Suppressor macrophage treated with lipopolysaccharide for 1 hour (primary cell): ENCODE measurements around the gene AMPD2.

Source experiments
- DNase-seq, 3 donors: peaks; one replicate each; pipeline ENCODE4 v3.0.0-alpha.2; 2020 to 2022

Gene AMPD2

DNA sequence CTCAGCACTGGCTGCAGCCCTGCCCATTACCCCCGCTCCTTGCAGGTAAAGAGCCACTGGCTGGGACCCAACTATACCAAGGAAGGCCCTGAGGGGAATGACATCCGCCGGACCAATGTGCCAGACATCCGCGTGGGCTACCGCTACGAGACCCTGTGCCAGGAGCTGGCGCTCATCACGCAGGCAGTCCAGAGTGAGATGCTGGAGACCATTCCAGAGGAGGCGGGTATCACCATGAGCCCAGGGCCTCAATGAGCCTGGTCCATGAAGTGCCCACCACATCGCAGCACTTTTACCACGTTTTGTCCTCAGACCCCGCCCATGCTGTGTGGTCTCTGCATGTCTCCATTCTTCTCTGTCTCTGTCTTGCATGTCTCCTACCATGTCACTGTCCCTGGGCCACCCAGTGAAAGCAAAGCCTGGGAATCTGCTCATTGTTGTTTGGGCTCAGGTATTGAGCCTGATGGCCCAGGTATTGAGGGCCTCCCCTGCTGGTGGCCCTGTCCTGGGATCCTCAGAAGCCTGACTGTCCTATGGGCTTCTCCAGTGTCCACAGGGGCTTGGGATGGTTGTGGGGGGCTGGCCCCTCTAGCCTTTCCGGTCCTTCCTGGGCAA lies 11.4 kb downstream of the AMPD2 start:
- no peak for DNase-seq

DNA sequence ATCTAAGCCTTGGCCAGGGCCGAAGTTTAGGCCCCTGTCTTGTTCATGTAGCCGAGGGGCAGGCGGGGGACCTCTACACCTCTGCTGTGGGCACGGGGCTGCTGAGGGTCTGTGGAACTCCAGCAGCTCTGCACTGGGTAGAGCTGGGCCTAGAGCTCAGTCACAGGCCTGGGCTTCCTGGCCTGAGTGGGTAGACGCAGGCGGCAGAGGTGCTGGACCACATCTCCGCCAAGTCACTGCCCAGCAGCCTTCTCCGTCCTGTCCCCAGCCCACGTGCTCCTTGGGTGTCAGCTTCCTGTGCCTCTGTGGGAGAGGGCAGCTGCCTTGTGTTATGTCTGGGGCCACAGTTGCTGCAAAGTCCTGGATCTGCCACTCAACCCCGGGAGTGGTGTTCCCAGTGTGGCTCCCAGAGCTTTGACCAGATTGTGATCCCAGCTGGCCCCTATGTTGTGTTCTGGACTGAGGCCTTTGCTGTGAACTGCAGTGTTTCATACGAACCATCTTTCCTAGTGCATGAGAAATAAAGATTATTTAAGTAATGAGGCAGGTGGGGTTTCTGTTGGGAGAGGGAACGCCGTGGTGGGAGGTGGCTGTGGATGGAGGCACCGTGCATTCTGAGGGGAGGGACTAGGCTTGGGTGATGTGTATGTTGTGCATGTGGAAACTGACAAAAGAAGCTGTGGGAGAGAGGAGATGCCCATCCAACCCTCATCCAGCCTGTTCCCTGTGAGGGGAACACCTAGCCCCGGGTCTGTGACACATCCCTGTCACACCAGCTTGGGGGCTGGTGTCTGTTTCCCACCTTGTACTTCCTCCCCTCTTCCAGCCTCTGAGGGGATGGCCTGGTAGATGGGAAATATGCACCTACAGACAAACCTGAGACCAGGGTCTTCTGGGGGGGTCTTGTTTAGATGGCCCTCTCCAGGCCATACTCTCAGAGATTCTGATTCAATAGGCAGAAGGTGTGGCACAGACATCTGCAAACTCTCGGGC lies 12.2 kb downstream of the AMPD2 start:
- no peak for DNase-seq

DNA sequence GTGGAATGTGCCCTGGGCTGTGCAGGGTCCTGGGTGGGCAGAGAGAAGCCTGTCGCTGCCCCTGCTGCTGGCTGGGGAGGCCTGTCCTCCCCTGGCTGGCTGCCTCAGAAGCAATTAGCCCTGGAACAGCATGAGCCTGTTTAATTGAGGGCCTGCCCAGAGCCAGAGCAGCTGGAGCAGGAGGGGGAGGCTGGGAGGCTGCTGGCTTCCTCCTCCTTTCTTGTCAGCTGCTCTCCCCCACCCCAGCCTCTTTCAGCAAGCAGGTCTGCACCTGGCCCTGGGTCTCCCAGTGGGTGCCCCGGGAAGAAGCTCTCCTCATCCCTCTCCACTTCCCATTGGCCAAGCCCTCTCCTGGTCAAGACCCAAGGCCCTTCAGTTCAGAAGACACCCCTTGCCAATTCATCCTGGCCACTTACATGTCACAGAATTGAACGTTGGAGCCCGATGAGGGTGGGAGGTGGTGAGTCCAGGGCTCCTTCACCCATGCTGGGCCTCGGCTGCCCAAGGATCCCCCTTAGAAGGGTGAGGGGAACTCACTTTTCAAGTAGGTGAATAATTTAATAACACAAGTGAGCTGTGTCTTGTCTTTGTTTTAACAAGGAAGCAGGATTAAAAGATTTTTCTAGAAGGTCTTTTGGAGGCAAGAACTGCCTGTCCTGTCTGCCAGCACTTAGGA lies 13.2 kb downstream of the AMPD2 start:
- DNase-seq = no peak

DNA sequence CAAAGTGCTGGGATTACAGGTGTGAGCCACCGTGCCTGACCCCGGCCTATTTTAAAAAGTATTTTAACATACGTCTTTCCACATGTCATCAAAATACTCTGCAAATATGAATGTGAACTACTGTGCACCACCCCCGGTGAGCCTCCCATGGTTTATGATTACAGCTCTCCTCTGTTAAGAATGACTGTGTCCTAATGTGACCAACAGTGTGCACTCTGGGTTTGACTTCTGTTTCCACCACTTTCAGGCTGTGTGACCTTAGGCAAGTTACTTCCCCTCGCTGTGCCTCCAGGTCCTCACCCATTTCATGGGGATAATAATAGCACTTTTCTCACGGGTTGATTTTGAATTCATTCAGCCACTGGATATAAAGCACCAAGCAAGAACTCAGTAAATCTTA lies 14.7 kb downstream of the AMPD2 start:
- peak; percentile 49 to 63 (median 56) for DNase-seq

DNA sequence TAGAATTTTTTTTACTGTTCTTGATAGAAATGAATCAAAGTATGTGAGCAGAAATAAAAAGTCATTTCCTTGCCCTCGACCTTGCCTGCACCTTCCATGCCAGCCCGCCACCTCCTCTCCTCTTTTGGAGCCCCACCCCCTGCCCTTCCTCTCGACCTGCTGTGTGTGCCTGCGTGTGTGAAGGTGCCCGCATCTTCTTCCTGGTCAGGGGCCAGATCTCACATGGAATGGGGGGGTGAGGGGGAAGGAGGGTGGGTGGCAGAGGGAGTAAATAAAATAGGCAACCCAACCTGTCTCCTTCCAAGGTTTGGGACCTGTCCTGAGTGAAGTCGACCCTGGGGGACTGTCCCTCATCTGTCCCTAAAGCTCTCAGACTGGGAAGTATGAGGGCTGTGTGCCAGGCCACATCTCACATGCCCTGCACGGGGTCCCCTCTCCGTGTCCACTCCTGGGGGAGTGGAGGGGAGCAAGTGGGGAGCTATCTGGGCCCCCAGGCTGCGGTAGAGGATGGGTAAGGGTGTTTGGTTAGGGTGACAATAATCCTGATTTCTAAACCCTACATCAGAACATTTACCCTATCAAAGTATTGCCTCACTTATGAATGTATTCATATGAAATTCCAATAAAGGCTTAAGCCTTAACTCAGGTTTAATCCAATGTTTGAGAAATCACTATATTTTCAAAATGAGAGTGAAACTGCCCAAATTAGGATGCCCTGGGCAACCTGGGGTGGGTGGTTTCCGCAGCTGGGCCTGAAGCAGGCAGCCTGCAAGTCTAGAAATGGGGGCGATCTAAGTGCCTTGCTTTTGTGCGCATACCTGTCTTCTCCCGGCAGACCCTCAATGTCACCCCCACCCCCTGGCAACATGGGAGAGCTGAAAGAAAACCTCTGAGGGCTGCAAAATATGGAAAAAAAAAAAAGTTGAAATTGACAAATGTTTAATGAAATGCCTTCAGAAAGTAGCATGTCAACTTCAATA lies 15.4 kb downstream of the AMPD2 start:
- DNase-seq = no peak

DNA sequence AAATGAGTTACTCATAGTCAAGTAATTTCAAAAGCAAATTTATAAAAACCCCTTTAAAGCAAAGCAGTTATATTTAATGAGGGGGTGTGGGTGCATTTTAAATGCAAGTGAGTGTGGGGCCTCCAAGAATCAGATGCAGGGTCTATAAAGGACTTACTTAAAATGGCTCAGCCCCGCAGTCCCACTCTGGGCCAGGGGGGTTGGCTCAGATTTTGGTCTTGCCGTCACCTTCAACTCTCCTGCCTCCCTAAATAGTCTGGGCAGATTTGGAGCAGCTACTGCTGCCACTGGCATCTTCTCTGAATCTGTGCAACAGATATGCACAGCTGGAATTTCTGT lies 16.2 kb downstream of the AMPD2 start:
- no peak for DNase-seq

DNA sequence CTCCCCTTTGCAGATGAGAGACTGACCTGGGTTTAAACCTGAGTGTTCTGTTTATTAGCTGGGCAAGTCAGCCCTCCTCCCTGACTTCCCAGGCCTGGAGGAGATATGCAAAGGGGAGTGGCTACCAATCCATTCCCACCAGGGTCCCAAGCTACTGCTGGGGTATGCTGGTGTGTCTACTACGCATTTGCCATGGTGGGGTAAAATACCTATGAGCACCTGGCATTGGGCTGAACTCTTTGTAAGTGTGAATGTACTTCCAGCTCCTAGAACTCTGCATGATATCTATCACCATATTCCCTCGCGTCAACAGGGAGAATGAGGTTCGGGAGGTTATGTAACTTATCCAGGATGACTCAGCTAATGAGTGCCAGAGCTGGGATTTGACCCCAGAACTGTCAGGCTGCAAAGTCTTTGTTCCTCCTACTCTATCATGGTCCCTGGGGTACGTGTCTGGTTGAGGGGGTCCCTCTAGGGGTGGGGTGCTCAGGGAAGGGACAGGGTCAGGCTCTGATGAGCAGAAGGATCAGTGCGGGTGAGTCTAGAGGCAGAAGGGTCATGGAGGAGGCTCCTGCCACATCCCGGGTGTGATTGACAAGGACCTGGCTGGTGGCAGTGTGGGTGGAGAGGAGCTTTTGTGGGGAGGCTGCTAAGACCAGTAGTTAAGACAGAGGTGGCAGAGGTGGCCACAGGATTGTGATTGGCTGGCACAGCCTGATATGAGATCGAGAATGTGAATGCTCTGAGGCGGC lies 16.7 kb downstream of the AMPD2 start:
- peak; percentile 45 to 69 (median 52) for DNase-seq

DNA sequence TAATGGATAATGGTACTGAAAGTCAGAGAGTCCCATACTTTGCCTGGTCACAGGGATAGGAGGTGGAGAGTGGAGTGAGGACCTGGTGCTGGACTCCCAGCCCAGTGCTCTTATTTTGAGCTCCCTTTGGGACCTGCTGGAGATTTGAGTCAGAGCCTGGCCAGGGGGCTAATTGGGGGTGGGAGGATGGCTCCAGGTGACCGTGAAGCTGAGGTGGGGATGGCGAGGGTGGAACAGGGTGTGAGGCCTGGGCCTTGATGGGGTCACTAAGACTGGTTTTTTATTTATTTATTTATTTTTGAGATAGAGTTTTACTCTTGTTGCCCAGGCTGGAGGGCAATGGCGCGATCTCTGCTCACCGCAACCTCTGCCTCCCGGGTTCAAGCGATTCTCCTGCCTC lies 17.8 kb downstream of the AMPD2 start:
- DNase-seq = no peak

DNA sequence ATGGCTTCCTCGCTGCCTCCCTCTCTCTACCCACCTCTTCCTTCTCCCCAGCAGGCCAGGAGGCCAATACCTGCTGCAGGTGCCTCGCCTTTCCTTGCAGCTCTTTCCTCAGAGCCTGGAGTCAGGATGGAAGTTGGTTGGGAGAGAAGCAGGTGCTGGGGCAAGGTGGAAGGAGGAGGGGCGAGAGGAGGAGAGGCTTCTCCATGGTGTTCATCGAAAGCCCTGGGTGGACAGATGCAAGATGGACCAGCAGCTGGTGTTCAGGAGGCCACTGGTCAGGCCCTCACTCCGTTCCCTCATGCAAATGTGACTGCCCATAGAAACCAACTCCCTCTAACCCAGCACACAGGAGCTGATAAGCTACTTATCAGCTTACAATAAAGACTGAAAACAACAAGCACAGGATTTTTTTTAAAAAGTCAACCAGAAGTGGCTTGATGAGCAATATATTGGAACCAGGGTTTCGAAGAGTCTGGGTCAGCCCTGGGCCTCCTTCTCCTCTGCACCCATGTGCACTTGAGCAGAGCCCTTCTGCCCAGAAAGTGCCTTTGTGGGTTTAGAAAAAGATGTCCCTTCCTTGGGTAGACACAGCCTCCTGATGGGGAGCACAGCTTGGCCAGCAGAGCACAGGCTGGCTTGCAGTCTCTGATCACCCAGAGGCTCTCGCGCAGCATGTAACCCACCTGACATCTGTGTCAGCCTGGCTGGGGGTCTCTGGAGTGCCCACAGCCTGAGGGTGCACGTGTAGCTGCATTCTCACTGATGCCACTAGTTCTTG lies 19.6 kb downstream of the AMPD2 start:
- DNase-seq = no peak

DNA sequence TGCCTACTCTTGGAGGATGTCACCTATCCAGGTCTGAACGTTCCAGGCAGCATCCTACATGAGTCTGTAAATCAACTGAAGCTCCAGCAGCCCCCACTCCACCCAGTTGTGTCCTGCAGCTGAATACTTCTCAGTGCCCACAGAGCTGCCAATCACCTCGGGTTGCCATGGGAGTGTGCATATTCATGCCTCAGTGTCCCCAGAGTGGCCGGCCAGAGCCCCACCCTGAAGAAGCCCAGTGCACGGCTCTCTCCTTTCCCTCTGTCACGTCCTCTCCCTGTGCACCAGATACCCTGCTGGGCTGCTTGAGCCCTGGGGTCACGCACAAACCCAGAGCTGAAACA lies 20.2 kb downstream of the AMPD2 start:
- DNase-seq = no peak

DNA sequence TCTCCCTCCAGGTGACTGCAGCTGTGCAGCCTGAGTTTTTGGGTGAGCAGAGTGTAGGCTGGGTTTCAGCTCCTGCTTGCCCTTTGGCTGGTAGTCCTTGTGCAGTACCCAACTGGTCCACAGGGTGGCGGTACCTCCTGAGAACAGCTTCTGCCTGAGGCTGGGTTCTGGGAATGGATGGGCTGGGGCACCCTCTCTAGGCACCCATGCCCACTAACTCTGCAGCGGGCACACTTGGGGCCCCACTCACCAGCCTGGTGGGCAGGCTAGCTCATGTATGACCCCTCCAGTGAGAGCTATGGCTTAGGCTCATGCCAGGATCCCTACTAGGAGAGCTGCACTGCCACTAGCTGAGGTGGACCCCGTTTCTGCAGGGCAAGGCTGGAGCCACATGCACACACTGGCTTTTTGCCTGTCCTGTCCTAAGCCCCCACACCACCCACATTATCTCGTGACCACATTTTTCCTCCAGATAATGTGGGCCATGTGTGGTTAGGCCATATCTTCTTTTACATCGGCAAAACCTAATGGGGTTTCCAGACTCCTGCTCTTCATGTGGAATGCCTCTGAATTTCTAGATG lies 20.7 kb downstream of the AMPD2 start:
- DNase-seq = peak; percentile 83 to 91 (median 89)

DNA sequence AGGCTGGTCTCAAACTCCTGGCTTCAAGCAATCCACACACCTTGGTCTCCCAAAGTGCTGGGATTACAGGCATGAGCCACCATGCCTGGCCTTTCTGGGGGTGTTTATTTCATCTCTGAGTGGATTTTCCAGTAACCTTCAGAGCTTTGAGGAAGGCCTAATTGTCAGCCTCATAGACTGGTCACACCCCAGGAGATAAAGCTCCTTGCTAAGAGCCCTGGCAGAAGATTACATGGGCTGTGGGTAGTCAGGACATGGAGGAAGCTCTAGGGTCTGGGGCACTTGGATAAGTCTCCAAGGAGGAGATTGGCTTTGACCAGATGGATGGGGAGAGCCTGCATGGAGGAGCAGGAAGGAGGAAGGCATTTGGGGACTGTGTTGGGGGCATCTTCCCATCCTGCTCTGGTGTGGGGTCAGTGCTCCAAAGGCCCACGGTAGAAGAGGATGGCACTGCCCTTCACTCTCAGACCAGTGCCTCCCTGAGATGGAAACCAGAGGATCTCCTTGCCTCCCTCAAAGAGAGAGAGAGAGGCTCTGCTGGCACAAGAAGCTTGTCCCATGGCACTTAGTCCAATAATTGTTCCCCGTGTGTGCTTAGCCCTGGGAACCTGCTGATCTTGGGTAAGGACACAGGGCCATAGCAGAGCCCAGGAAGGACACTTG lies 21.6 kb downstream of the AMPD2 start:
- peak; percentile 50 to 55 (median 54) for DNase-seq

DNA sequence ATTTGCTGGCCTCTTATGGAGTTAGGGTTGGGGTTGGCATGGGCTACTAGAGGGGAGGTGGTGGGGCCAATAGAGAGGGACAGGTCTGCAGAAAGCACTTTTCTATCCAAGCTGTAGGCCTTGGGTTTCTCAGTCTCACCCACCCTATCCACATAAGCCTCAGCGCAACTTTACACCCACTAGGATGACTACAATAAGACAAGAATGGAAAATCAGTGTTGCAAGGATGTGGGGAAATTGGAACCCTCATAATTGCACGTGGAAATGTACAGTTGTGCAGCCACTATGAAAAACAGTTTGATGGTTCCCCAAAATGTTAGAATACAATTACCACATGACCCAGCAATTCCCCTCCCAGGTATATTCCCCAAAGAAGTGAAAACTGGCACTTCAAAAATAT lies 22.2 kb downstream of the AMPD2 start:
- peak; percentile 81 to 89 (median 85) for DNase-seq

DNA sequence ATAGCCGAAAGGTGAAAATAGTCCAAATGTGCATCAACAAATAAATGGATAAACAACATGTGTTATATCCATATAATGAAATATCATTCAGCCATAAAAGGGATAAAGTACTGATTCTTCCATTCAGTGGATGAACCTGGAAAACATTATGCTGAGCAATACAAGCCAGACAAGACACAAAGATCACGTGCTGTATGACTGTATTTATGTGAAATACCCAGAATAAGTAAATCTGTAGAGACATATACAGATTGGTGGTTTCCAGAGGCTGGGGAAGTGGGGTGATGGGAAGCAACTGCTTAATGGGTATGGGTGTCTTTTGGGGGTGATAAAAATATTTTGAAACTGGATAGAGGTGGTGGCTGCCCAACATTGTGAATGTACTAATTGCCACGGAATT lies 23.0 kb downstream of the AMPD2 start:
- peak; percentile 72 to 83 (median 80) for DNase-seq

DNA sequence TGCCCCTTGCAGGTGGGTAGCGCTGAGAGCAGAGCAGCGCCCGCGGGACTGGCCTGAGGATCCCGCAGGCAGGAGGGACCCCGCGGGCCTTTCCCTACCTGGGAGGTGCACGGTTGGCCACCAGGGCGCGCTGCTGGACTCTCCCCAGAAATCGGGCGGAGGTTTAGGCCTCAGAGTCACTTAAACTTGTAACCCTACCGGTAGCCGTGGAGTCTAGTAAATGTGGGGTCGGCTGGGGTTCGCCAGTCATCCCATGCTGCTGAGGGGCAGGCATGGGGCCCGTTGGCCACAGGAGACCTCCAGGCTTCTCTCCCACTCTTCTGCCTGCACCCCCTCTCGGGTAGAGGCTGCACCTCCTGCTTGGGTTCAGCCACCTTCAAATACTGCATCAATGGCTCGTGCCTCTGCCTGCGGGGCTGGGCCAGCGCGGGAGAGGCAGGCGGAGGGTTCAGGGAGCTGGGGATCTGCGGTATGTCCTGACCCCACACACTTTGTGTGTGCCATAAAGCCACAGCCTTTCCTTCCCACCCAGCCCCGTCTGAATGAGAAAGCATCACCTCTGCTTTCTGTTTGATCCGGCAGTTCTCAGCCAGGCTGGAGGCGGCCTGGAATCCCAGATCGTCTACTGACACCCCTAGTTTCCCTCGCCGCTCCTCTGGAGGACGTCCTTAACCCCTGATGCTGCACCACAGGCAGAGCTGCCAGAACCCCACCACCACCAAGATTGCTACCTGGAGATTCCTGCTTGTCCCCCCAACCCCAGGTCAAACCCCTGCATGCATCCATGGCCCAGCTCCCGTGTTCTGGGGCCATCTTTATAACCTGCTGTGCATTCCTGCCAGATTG lies 24.0 kb downstream of the AMPD2 start:
- peak; percentile 78 to 93 (median 88) for DNase-seq

DNA sequence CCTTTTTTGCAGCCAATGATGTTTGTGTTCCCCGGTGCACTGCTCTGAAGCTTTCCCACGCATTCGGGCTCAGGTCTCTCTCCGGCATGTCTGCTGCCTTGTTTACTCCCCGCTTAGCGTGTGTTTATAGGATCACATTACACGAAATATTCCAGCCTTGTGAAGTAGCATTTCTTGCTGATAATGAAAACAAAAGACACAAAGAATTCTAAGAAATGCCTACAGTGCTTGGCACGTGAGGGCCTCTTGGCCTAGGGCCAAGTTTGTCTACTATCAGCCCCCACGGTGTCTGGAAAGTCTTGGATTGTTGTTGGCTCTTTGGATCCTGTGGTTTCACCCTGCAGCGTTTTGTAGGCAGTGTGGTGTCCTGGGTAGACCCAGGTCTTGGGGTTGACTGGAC lies 25.0 kb downstream of the AMPD2 start:
- no peak for DNase-seq

DNA sequence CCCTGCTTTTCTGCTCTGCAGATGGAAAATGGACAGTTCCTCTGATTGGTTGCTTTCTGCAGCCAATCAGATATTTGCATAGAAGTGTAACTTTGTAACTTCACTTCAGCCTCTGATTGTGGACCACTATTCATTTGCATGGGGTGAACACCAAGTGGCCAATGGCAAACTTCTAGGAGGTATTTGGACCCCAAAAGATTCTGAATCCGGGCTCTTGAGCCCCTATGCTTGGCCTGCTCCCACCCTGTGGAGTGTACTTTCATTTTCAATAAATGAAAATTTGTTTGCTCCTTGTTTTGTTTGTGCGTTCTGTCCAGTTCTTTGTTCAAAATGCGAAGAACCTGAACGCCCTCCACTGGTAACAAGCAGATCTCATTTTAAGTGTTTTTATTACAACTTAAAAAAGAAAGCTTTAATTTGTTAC lies 29.9 kb downstream of the AMPD2 start:
- peak; percentile 41 to 57 (median 55) for DNase-seq

DNA sequence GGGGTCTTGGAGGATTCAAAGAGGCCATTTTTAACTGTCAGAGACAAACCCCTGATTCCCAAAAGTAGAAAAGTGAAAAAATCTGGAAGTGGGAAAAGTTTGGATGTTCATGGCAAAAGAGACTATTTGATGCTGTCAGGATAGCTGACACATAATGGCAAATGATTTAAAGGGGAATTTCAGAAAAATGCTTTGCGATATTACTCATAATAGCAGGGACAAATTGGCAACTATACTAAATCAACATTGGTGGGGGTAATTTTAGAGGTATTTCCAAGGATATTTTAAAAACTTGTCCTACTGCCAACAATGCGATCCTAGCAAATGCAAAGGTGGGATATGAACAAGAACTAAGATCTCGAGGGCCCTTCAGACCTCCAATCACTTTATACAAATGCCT lies 31.0 kb downstream of the AMPD2 start:
- DNase-seq = no peak

DNA sequence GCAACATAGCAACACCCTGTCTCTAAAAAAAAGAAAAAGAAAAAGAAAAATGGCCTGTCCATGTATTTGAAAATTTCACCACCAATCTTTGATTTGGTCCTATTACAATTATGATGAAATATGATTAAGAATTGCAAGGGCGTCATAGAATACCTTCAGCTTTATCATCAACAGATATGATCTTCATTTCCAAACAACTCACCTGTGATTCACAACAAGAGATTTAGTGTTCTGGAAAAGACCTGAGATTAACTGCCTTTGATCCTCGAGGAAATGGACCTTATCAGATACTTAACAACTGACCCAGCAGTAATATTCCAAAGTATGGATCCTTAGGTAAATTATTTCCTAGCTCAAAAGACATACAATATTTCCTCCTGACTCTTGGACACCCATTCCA lies 32.8 kb downstream of the AMPD2 start:
- no peak for DNase-seq
